HG03442 (cell line): Measurements from ENCODE around the gene PTCH2.
"Not testable (repeated sequence)": the region's sequence is repeated elsewhere in the genome, so short reads cannot be mapped to it uniquely, and the experiment has no call there.

ENCODE experiments used
- ATAC-seq: cut with Tn5 transposase; IDR thresholded peaks from one replicate; pipeline ENCODE4 v1.9.1; 2021; ENCODE audit warnings: mild to moderate bottlenecking, moderate library complexity; ENCODE audit not compliant: unreplicated experiment

PTCH2 gene

GRCh38 chr1:44820328-44821239 is 22.5 kb downstream of the PTCH2 start:
- no peak for ATAC-seq

- peak; percentile 81 for ATAC-seq
These were observed 23.3 kb downstream of the PTCH2 start for GRCh38 chr1:44819608-44820327.

- ATAC-seq: no peak
These were observed 23.9 kb downstream of the PTCH2 start for GRCh38 chr1:44819196-44819607.

- no peak for ATAC-seq
These were observed 25.1 kb downstream of the PTCH2 start for GRCh38 chr1:44817771-44818495.

GRCh38 chr1:44817307-44817706 is 25.7 kb downstream of the PTCH2 start:
- no peak for ATAC-seq

GRCh38 chr1:44815926-44816325 is 27.1 kb downstream of the PTCH2 start:
- ATAC-seq: not testable (repeated sequence)

- no peak for ATAC-seq
These were observed 30.1 kb downstream of the PTCH2 start for GRCh38 chr1:44812822-44813543.

- no peak for ATAC-seq
These were observed 31.8 kb downstream of the PTCH2 start for GRCh38 chr1:44811234-44811633.

- ATAC-seq: not testable (repeated sequence)
These were observed 32.3 kb downstream of the PTCH2 start for GRCh38 chr1:44810762-44811105.

- no peak for ATAC-seq
These were observed 32.8 kb downstream of the PTCH2 start for GRCh38 chr1:44810101-44810761.

- peak; percentile 40 for ATAC-seq
These were observed 33.8 kb downstream of the PTCH2 start for GRCh38 chr1:44808938-44809917.

- peak; percentile 35 for ATAC-seq
These were observed 34.8 kb downstream of the PTCH2 start, which contains the start of gene BTBD19 for GRCh38 chr1:44808063-44808937. Gene BTBD19, plus strand, starts transcription at chr1:44808523. Its CDS starts 298 bp downstream, at chr1:44808821.

GRCh38 chr1:44807364-44808062 is 35.5 kb downstream of the PTCH2 start:
- ATAC-seq: peak; percentile 32

GRCh38 chr1:44806704-44807363 is 36.2 kb downstream of the PTCH2 start, which contains the start of gene DYNLT4:
Gene DYNLT4, minus strand, starts transcription at chr1:44807351. Its CDS starts 683 bp downstream, at chr1:44806668.
- no peak for ATAC-seq

- no peak for ATAC-seq
These were observed 36.9 kb downstream of the PTCH2 start for GRCh38 chr1:44806025-44806703.
